Right lobe of liver (tissue), 6 donors: ENCODE data around the gene CLEC2B. TPM values are rescaled to one million over a fixed set of nuclear protein-coding genes. Genes with fewer than 3 reads are reported as not detected.

Experiments
- ATAC-seq, 4 donors: fragments of 200-7000 bp; cut with Tn5 transposase; one replicate each; pipeline ENCODE4 v1.9.1; 2020; ENCODE audit warnings: mild to moderate bottlenecking in 4 of 4, moderate library complexity in 4 of 4
- DNase-seq, 3 donors: peaks; one replicate each; pipeline ENCODE4 v3.0.0-alpha.2; 2020
- H3K27ac ChIP-seq, 3 donors: fragments of 200-600 bp; one replicate each; pipeline ENCODE4 v1.8.0; 2022
- H3K27me3 ChIP-seq, 2 donors: fragments of 200-600 bp; one replicate each; pipeline ENCODE4 v1.8.0; 2022
- H3K36me3 ChIP-seq, 4 donors: fragments of 200-600 bp; sonication (generic) in 1 of 4; one replicate each; pipeline versions ENCODE4 v1.5.1 to v1.8.0; 2017 to 2022; ENCODE audit warnings: control low read depth in 1 of 4
- H3K4me1 ChIP-seq, 4 donors: fragments of 200-600 bp; sonication (generic) in 1 of 4; one replicate each; pipeline versions ENCODE4 v1.5.1 to v1.8.0; 2017 to 2022; ENCODE audit warnings: control low read depth in 1 of 4
- H3K4me3 ChIP-seq, 3 donors: fragments of 200-600 bp; one replicate each; pipeline ENCODE4 v1.8.0; 2022
- H3K9me3 ChIP-seq, 4 donors: fragments of 200-600 bp; sonication (generic) in 1 of 4; one replicate each; pipeline versions ENCODE4 v1.5.1 to v1.8.0; 2017 to 2022; ENCODE audit warnings: control low read depth in 1 of 4
- CTCF ChIP-seq, 4 donors: fragments of 200-600 bp in 3 of 4; fragments of 450-650 bp in 1 of 4; IDR thresholded peaks; one replicate each; pipeline versions ENCODE4 v1.5.1 to v1.8.0; 2016 to 2022; ENCODE audit warnings: antibody characterized with exemption in 4 of 4, mild to moderate bottlenecking in 2 of 4
- POLR2A ChIP-seq: fragments of 450-650 bp; IDR thresholded peaks from one replicate; pipeline ENCODE4 v1.6.1; 2017; ENCODE audit warnings: antibody characterized with exemption, mild to moderate bottlenecking
- WGBS: methylation state at CpG from one replicate; pipeline ENCODE4 v1.1.6; 2018; ENCODE audit warnings: low coverage, low lambda C conversion rate; ENCODE audit not compliant: insufficient coverage; ENCODE audit errors: missing lambda C conversion rate; 5-methylcytosine and 5-hydroxymethylcytosine counted together
- intact Hi-C, 2 donors: fragments of 100-400 bp; cut with DNase I; formaldehyde crosslinking; loops; one replicate each; pipeline versions ENCODE4 v1.11.2 to v1.14.1; 2022
- long read RNA-seq: library from polyadenylated mRNA; unstranded; transcript quantifications from one replicate; pipeline ENCODE4 v2.0.0, GENCODE V29; 2019
- total RNA-seq, 6 experiments: library from RNA; depleted of rRNA in 2 of 6; stranded (reverse); fragments of >200 nt in 2 of 6; fragmentation: NEBNext Ultra II Directional in 3 of 6; extraction: Animal tissue kit (Norgen Biotek cat#: 25700) in 3 of 6; gene quantifications; one replicate each; pipeline versions ENCODE4 v1.1.0 to v1.2.4, GENCODE V29; 2016 to 2023
- donor health status: DM: no; HTN: yes; CAD: no.
- donor health status: DM: no; HTN: no; CAD: no.
- donor health status: DM: no; HTN: no; CAD: no.
- donor health status: DM: no; HTN: yes; CAD: no.
- donor health status: DM: no; HTN: yes; CAD: no.

CLEC2B gene
- total RNA-seq: 10 to 100 TPM in 1 of 6 experiments, 1 to 10 TPM in 5; 1.4 to 11.1 (median 4.9) TPM
- long read RNA-seq: 0 reads

DNA sequence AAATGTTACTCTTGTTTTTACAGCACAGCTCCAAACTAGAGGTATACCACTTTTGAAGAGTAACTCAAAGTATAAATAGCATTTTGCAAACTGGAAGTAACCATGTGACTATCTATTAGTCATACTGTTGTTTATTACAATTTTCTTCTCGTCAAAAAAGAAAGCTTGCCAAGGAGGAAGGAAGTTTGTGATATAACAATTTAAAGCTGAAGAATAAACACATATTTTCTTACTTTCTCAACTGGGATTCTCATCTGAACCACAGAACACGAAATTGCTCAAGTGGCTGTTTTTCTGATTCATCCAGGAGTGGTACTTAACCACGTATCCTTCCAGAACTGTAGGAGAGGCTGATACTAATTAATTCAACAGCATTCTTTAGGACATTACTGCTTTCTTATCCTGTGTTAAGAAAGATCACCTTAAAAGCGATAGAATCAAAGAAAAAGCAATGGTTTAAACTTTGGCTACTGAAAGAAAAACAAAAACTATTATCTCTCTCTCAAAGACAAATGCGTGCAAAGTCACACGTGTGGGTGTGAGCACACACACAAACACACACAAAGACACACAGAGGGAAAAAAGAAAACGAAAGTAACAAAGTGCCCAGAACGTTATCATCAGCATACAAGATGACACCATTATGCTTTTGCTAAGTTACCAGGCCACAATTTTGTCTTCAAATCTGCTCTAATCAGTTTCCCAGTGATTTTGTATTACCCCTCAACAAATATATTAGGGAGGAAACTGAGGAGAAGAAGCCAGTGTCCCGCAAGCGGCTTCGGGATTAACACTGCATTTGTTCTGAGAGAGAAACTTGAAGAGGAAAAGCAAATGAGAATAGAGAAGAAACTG is at the start of gene CLEC2B:
Gene CLEC2B, minus strand, starts transcription at position 48 of the 855 bp plus-strand sequence.
- ATAC-seq (peak; percentile 83 to 90 (median 86)), DNase-seq (peak in 1 of 3 donors; percentile 18)
- Histone ChIP-seq H3K36me3 (no peaks in the 10 kb centered on the region), H3K4me1 (peaks cover 0 to 5% (median 0%) of the 10 kb centered on the region in 4 donors), H3K27ac (peak within 1 kb of the TSS; percentile 78 to 97 (median 87)), H3K27me3 (no peaks in the 10 kb centered on the region), H3K4me3 (peak within 1 kb of the TSS; percentile 33 to 50 (median 48)), H3K9me3 (no peaks in the 10 kb centered on the region)
- TF ChIP-seq POLR2A: peak; percentile 64
- no peak for TF ChIP-seq CTCF (IDR thresholded peaks at IDR 0.05)
- WGBS: 0% methylated on average over 11 of the region's 11 CpGs
- intact Hi-C loops: no loop called here

DNA sequence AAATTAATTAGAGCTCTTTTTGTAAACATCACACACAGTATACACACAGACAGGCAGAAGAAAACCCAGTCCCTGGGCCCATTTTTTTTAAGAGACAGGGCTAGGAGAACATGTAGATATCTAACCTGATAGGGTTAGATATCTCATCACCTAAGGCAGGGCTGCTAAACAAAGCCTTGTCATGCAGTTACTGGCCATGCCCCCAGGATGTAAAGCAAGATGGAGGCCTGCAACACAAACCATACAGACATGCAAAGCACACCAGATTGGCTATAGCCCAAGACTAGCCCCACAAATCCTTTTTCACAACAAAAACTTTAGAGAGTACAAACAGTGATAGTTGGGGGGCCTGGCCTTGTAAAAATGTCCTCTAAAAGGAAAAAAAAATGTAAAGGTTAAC is 42.6 kb upstream of the CLEC2B start:
- intact Hi-C loops: no loop called here
- Histone ChIP-seq H3K4me1 (no peaks in the 10 kb centered on the region), H3K9me3 (peaks cover 0 to 5% (median 0%) of the 10 kb centered on the region in 4 donors), H3K27me3 (no peaks in the 10 kb centered on the region), H3K36me3 (no peaks in the 10 kb centered on the region), H3K4me3 (no peak overlapping the region), H3K27ac (no peak overlapping the region)
- ATAC-seq: no peak
- TF ChIP-seq POLR2A: no peak
- no peak for TF ChIP-seq CTCF (IDR thresholded peaks at IDR 0.05)
- no peak for DNase-seq

GRCh38 chr12:9910716-9911421 is 41.7 kb upstream of the CLEC2B start:
- Histone ChIP-seq H3K27ac (no peak overlapping the region), H3K4me3 (no peak overlapping the region), H3K36me3 (no peaks in the 10 kb centered on the region), H3K4me1 (no peaks in the 10 kb centered on the region), H3K27me3 (no peaks in the 10 kb centered on the region), H3K9me3 (peaks cover 0 to 5% (median 0%) of the 10 kb centered on the region in 4 donors)
- WGBS: 59% methylated on average over 6 of the region's 7 CpGs
- DNase-seq (no peak), ATAC-seq (no peak)
- intact Hi-C loops: no loop called here
- TF ChIP-seq POLR2A: no peak
- no peak for TF ChIP-seq CTCF (IDR thresholded peaks at IDR 0.05)

- Histone ChIP-seq H3K36me3 (no peaks in the 10 kb centered on the region), H3K27ac (no peak overlapping the region), H3K4me1 (no peaks in the 10 kb centered on the region), H3K9me3 (peaks cover 0 to 5% (median 0%) of the 10 kb centered on the region in 4 donors), H3K4me3 (no peak overlapping the region), H3K27me3 (no peaks in the 10 kb centered on the region)
- TF ChIP-seq CTCF (IDR thresholded peaks at IDR 0.05) (no peak), POLR2A (no peak)
- intact Hi-C loops: no loop called here
- no peak for ATAC-seq
- no peak for DNase-seq
These were observed 40.6 kb upstream of the CLEC2B start for GRCh38 chr12:9909724-9910123.
